ENCODE data around the gene DNAH17. TPM values are rescaled to one million over a fixed set of nuclear protein-coding genes. Genes with fewer than 3 reads are reported as not detected.

Gene DNAH17
- total RNA-seq, 1 donor from 2014 or later: 2.0 TPM

DNA sequence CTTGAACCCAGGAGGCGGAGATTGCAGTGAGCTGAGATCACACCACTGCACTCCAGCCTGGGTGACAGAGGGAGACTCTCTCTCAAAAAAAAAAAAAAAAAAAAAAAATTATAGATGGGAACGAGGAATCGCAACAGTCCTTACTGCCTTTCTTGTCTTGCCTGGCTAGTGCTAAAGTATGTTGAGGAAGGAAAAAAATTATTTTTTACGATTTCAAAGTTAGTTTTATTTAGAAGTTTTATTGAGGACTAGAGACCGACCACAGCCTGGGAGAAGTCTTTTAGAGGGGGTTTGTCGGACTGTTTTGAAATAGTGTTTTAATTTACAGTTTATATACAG, 15.8 kb upstream of the DNAH17 start:
- H3K36me3 ChIP-seq: no peaks in the 10 kb centered on the region
- H3K9me3 ChIP-seq: no peaks in the 10 kb centered on the region
- no peak for DNase-seq (ENCODE audit: extremely low spot score in 2 of 2)
- no peaks in the 10 kb centered on the region for H3K4me1 ChIP-seq
- intact Hi-C loops (cut with DNase I): no loop called here
- no peak overlapping the region for H3K4me3 ChIP-seq
- no peaks in the 10 kb centered on the region for H3K27me3 ChIP-seq
- TF ChIP-seq, protein P1, sequence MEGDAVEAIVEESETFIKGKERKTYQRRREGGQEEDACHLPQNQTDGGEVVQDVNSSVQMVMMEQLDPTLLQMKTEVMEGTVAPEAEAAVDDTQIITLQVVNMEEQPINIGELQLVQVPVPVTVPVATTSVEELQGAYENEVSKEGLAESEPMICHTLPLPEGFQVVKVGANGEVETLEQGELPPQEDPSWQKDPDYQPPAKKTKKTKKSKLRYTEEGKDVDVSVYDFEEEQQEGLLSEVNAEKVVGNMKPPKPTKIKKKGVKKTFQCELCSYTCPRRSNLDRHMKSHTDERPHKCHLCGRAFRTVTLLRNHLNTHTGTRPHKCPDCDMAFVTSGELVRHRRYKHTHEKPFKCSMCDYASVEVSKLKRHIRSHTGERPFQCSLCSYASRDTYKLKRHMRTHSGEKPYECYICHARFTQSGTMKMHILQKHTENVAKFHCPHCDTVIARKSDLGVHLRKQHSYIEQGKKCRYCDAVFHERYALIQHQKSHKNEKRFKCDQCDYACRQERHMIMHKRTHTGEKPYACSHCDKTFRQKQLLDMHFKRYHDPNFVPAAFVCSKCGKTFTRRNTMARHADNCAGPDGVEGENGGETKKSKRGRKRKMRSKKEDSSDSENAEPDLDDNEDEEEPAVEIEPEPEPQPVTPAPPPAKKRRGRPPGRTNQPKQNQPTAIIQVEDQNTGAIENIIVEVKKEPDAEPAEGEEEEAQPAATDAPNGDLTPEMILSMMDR (IDR thresholded peaks at IDR 0.05): no peak
- no peak for TF ChIP-seq POLR2AphosphoS5 (IDR thresholded peaks at IDR 0.05; ENCODE audit: insufficient read depth in 1 of 2, low read depth in 1 of 2)
- peak overlapping the region; percentile 50 for H3K27ac ChIP-seq

DNA sequence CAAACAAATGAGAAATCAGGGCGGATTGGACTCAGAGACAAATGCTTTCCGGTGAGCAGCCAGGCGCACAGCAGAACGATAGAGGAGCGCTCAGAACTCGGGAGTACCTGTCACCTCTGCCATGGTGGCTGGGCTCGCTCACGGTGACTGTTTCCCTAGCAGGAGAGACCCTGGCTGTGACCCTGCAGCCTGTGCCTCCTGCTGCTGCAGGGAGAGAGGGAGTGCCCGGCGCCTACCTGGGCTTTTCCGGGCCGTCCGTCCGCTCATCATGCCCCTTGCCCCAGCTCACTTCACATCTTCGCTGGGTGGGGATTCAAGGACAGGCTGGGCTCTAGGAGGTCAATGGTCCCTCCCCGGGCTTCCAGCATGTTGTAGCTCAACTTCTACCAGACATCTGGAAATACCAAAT, 14.1 kb upstream of the DNAH17 start:
- DNase-seq (ENCODE audit: extremely low spot score in 2 of 2): no peak
- H3K4me3 ChIP-seq: no peak overlapping the region
- no peak for TF ChIP-seq POLR2AphosphoS5 (IDR thresholded peaks at IDR 0.05; ENCODE audit: insufficient read depth in 1 of 2, low read depth in 1 of 2)
- no peak for TF ChIP-seq POLR2A (IDR thresholded peaks at IDR 0.05)
- TF ChIP-seq, protein P1 (IDR thresholded peaks at IDR 0.05): no peak
- no peaks in the 10 kb centered on the region for H3K27me3 ChIP-seq
- H3K4me1 ChIP-seq: no peaks in the 10 kb centered on the region
- intact Hi-C loops (cut with DNase I): no loop called here
- H3K36me3 ChIP-seq: no peaks in the 10 kb centered on the region
- H3K27ac ChIP-seq: no peak overlapping the region
- H3K9me3 ChIP-seq: no peaks in the 10 kb centered on the region

DNA sequence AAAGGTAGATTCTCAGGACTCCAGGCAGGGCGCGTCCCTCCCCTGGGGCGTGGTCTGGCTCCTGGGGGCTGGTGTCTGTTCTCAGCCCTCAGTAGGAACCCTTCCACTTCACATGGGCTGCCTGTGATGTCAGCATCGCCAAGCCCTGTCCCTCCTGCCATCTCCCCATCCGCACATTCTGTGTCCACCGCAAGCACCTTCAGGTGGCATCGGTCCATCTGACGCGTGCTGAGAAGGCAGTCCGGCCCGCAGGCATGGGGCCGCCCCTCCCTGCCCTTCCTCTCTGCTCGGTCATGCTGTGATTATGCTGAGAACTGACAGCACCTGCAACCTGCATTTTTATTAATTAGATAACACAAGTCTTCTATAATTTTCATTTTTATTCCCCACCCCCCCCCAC, 12.7 kb upstream of the DNAH17 start:
- Histone ChIP-seq H3K4me1 (no peaks in the 10 kb centered on the region), H3K4me3 (no peak overlapping the region), H3K27me3 (no peaks in the 10 kb centered on the region), H3K27ac (no peak overlapping the region), H3K36me3 (no peaks in the 10 kb centered on the region), H3K9me3 (no peaks in the 10 kb centered on the region)
- DNase-seq (ENCODE audit: extremely low spot score in 2 of 2): no peak
- intact Hi-C loops (cut with DNase I): no loop called here
- TF ChIP-seq, protein P1 (IDR thresholded peaks at IDR 0.05): no peak
- TF ChIP-seq POLR2A (IDR thresholded peaks at IDR 0.05): no peak

DNA sequence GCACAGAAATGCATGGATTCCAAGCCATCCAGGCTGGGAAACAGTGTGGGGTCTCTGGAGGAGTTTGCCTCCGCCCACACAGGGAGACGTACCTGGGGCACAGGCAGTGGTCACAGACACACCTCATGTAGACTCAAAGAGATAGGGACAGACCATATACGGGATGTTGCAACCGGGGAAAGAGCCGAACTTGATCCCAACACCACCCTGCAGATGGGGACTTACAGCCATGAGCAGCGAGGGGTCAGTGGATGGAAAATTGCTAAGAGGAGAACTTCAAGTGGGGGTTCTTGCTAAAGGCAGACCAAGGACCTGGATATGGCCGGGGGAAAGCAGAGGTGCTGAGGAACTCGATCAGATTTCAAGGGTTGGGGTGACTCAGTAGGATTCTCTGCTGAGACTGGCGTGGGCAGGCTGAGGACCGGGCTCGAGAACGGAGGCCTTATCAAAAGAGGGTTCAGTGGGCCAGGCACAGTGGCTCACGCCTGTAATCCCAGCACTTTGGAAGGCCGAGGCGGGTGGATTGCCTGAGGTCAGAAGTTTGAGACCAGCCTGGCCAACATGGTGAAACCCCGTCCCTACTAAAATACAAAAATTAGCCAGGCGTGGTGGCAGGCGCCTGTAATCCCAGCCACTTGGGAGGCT, 12.0 kb upstream of the DNAH17 start:
- no peaks in the 10 kb centered on the region for H3K27me3 ChIP-seq
- H3K4me3 ChIP-seq: no peak overlapping the region
- DNase-seq (ENCODE audit: extremely low spot score in 2 of 2): no peak
- no peak overlapping the region for H3K27ac ChIP-seq
- intact Hi-C loops (cut with DNase I): no loop called here
- no peaks in the 10 kb centered on the region for H3K36me3 ChIP-seq
- TF ChIP-seq POLR2AphosphoS5 (IDR thresholded peaks at IDR 0.05; ENCODE audit: insufficient read depth in 1 of 2, low read depth in 1 of 2): no peak
- TF ChIP-seq, protein P1 (IDR thresholded peaks at IDR 0.05): no peak
- H3K4me1 ChIP-seq: no peaks in the 10 kb centered on the region
- H3K9me3 ChIP-seq: no peaks in the 10 kb centered on the region

DNA sequence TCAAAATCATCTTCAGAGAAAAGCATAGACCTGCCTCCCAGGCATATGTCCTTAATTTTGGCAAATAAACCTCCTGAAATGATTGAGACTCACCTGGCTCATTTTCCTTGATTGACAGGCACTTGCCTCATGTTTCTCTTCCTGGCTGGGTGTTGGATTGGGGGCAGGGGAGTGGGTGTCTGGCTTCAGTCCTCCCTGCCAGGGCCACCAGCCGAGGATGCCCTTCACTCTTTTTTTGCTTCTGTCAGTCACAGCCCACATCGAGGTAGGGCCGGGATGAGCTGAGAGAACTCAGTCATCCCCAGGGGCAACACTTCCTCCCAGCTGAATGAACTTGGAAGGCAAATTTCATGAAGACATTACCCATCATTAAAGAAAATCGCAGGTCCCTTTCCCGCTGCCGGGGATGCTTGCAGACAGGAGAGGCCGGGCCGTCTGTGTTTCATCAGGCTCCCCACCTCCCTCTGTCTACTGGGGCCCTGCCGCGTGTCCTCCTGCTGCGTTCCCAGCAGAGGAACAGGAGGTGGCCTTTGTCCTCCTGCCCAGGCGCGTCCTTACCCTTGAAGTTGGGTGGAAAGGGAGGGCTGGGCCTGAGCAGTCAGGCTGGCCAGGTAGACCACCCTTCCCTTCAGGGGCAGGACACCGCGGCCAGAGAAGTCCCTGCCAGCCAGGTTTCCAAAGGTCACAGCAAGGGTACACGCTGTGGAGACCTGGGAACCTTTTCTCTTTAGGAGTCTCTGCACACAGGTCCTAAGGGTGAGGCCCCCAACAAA, 11.2 kb upstream of the DNAH17 start:
- no peaks in the 10 kb centered on the region for H3K9me3 ChIP-seq
- no peak for DNase-seq (ENCODE audit: extremely low spot score in 2 of 2)
- no peaks in the 10 kb centered on the region for H3K27me3 ChIP-seq
- no peaks in the 10 kb centered on the region for H3K36me3 ChIP-seq
- no peaks in the 10 kb centered on the region for H3K4me1 ChIP-seq
- intact Hi-C loops (cut with DNase I): no loop called here
- no peak for TF ChIP-seq POLR2A (IDR thresholded peaks at IDR 0.05)
- TF ChIP-seq, protein P1 (IDR thresholded peaks at IDR 0.05): no peak
- no peak for TF ChIP-seq POLR2AphosphoS5 (IDR thresholded peaks at IDR 0.05; ENCODE audit: insufficient read depth in 1 of 2, low read depth in 1 of 2)
- H3K4me3 ChIP-seq: no peak overlapping the region
- no peak overlapping the region for H3K27ac ChIP-seq

Data from vagina (tissue), 2 donors.